Thoracic aorta (tissue), 2 donors: ENCODE data around the gene OSBPL3. TPM values are rescaled to one million over a fixed set of nuclear protein-coding genes. Genes with fewer than 3 reads are reported as not detected.

Experiments used
- ATAC-seq: fragments of 150-250 bp; one replicate; pipeline ENCODE4 v1.8.0; 2017; ENCODE audit warnings: low read depth; ENCODE audit not compliant: insufficient number of reproducible peaks, low FRiP score
- DNase-seq: peaks from one replicate; pipeline ENCODE4 v3.0.0-alpha.2; 2020; ENCODE audit warnings: low spot score
- H3K27ac ChIP-seq, 2 donors: fragments of 200-600 bp; sonication (generic); 1 replicate in 1 of 2; 2 replicates in 1 of 2; pipeline ENCODE4 v1.5.1; 2016; ENCODE audit warnings: mild to moderate bottlenecking in 2 of 2, moderate library complexity in 2 of 2
- H3K27me3 ChIP-seq: fragments of 200-600 bp; sonication (generic); replicated peaks from 2 replicates; pipeline ENCODE4 v1.6.0; 2016; ENCODE audit warnings: mild to moderate bottlenecking; ENCODE audit not compliant: insufficient read depth
- H3K36me3 ChIP-seq: fragments of 200-600 bp; sonication (generic); one replicate; pipeline ENCODE4 v1.5.1; 2016
- H3K4me1 ChIP-seq, 2 donors: fragments of 200-600 bp; sonication (generic); 1 replicate in 1 of 2; 2 replicates in 1 of 2; pipeline versions ENCODE4 v1.5.1 to v1.6.0; 2016; ENCODE audit warnings: low read depth in 2 of 2, mild to moderate bottlenecking in 1 of 2; ENCODE audit not compliant: control insufficient read depth in 1 of 2
- H3K4me3 ChIP-seq: fragments of 200-600 bp; sonication (generic); 2 replicates; pipeline ENCODE4 v1.5.1; 2016; ENCODE audit warnings: mild to moderate bottlenecking
- H3K9me3 ChIP-seq: fragments of 200-600 bp; sonication (generic); 2 replicates; pipeline ENCODE4 v1.5.1; 2016
- CTCF ChIP-seq: fragments of 200-600 bp; sonication (generic); IDR thresholded peaks from one replicate; pipeline ENCODE4 v1.5.1; 2019; ENCODE audit warnings: antibody characterized with exemption
- total RNA-seq, 2 donors: library from RNA; depleted of rRNA; stranded (reverse); fragments of >200 nt; gene quantifications; one replicate each; pipeline versions ENCODE4 v1.1.0 to v1.2.3, GENCODE V29; 2016

Gene OSBPL3
- total RNA-seq, 2 donors from 2014 or later: 5.5 to 7.9 TPM

- ATAC-seq (no peak), DNase-seq (no peak)
- no peaks in the 10 kb centered on the region for H3K4me1 ChIP-seq
- no peaks in the 10 kb centered on the region for H3K9me3 ChIP-seq
- no peak overlapping the region for H3K27ac ChIP-seq
- no peaks in the 10 kb centered on the region for H3K36me3 ChIP-seq
- no peak for TF ChIP-seq CTCF
- H3K4me3 ChIP-seq: no peak overlapping the region
- H3K27me3 ChIP-seq: no peaks in the 10 kb centered on the region
These were observed 66.0 kb downstream of the OSBPL3 start for GRCh38 chr7:24913801-24914464.

- TF ChIP-seq CTCF: no peak
- DNase-seq: no peak
- no peak for ATAC-seq
- Histone ChIP-seq H3K27me3 (no peaks in the 10 kb centered on the region), H3K36me3 (no peaks in the 10 kb centered on the region), H3K4me3 (no peak overlapping the region), H3K27ac (no peak overlapping the region), H3K4me1 (no peaks in the 10 kb centered on the region), H3K9me3 (no peaks in the 10 kb centered on the region)
These were observed 67.0 kb downstream of the OSBPL3 start for GRCh38 chr7:24912874-24913514.

- TF ChIP-seq CTCF: no peak
- DNase-seq: no peak
- no peaks in the 10 kb centered on the region for H3K9me3 ChIP-seq
- H3K4me1 ChIP-seq: no peaks in the 10 kb centered on the region
- no peak overlapping the region for H3K27ac ChIP-seq
- no peaks in the 10 kb centered on the region for H3K36me3 ChIP-seq
- no peaks in the 10 kb centered on the region for H3K27me3 ChIP-seq
- ATAC-seq: no peak
- H3K4me3 ChIP-seq: no peak overlapping the region
These were observed 67.6 kb downstream of the OSBPL3 start for GRCh38 chr7:24912424-24912823.

GRCh38 chr7:24911213-24911603 lies 68.8 kb downstream of the OSBPL3 start:
- DNase-seq: no peak
- TF ChIP-seq CTCF: no peak
- no peaks in the 10 kb centered on the region for H3K27me3 ChIP-seq
- H3K9me3 ChIP-seq: no peaks in the 10 kb centered on the region
- H3K4me1 ChIP-seq: no peaks in the 10 kb centered on the region
- H3K36me3 ChIP-seq: no peaks in the 10 kb centered on the region
- H3K4me3 ChIP-seq: no peak overlapping the region
- ATAC-seq: no peak
- no peak overlapping the region for H3K27ac ChIP-seq

- Histone ChIP-seq H3K27me3 (no peaks in the 10 kb centered on the region), H3K4me1 (no peaks in the 10 kb centered on the region), H3K36me3 (no peaks in the 10 kb centered on the region), H3K9me3 (no peaks in the 10 kb centered on the region), H3K27ac (no peak overlapping the region), H3K4me3 (no peak overlapping the region)
- DNase-seq: no peak
- TF ChIP-seq CTCF: no peak
- ATAC-seq: no peak
These were observed 69.3 kb downstream of the OSBPL3 start for GRCh38 chr7:24910551-24911212.
